Aorta (tissue), 5 donors: Measurements from ENCODE around the gene C4orf36. TPM values are rescaled to one million over a fixed set of nuclear protein-coding genes. Genes with fewer than 3 reads are reported as not detected.

Experiments used
- ATAC-seq: fragments of 200-7000 bp; cut with Tn5 transposase; one replicate; pipeline ENCODE4 v1.9.1; 2022; ENCODE audit warnings: moderate library complexity; ENCODE audit not compliant: low FRiP score
- DNase-seq, 2 donors: peaks; one replicate each; pipeline ENCODE4 v3.0.0-alpha.2; 2020
- H3K27ac ChIP-seq, 2 donors: one replicate each; pipeline ENCODE4 v1.5.1; 2013; ENCODE audit warnings: low read length in 2 of 2, mild to moderate bottlenecking in 2 of 2, moderate library complexity in 2 of 2, control low read depth in 1 of 2, inconsistent platforms in 1 of 2, low read depth in 1 of 2
- H3K27me3 ChIP-seq, 2 donors: one replicate each; pipeline ENCODE4 v1.6.1; 2013; ENCODE audit warnings: control low read depth in 1 of 2, low read length in 1 of 2, mild to moderate bottlenecking in 1 of 2, moderate library complexity in 1 of 2; ENCODE audit not compliant: insufficient read depth in 2 of 2, control insufficient read depth in 1 of 2
- H3K36me3 ChIP-seq, 2 donors: one replicate each; pipeline ENCODE4 v1.6.1; 2013; ENCODE audit warnings: control low read depth in 1 of 2, low read length in 1 of 2, mild to moderate bottlenecking in 1 of 2; ENCODE audit not compliant: insufficient read depth in 2 of 2, control insufficient read depth in 1 of 2
- H3K4me1 ChIP-seq, 2 donors: one replicate each; pipeline ENCODE4 v1.6.1; 2013; ENCODE audit warnings: low read length in 2 of 2, control low read depth in 1 of 2, mild to moderate bottlenecking in 1 of 2, moderate library complexity in 1 of 2; ENCODE audit not compliant: insufficient read depth in 2 of 2, control insufficient read depth in 1 of 2
- H3K4me3 ChIP-seq, 2 donors: one replicate each; pipeline ENCODE4 v1.5.1; 2013; ENCODE audit warnings: low read length in 2 of 2, control low read depth in 1 of 2, mild to moderate bottlenecking in 1 of 2
- H3K9me3 ChIP-seq: one replicate; pipeline ENCODE4 v1.6.1; 2013; ENCODE audit warnings: mild to moderate bottlenecking, low read length; ENCODE audit not compliant: control insufficient read depth
- WGBS, 2 donors: extraction: QIAGEN DNeasy Blood & Tissue Kit; methylation state at CpG; one replicate each; pipeline ENCODE4 v1.1.7; 2013; 5-methylcytosine and 5-hydroxymethylcytosine counted together
- intact Hi-C, 2 donors: fragments of 100-400 bp; cut with DNase I; formaldehyde crosslinking; loops; one replicate each; pipeline versions ENCODE4 v1.14.2 to v1.15.0; 2022
- polyA plus RNA-seq, 2 donors: library from polyadenylated mRNA; stranded (reverse); fragments of 200-250 nt; gene quantifications; one replicate each; pipeline ENCODE4 v1.2.3, GENCODE V29; 2013
- total RNA-seq, 2 donors: library from RNA; stranded (reverse); fragmentation: NEBNext Ultra II Directional; extraction: Animal tissue kit (Norgen Biotek cat#: 25700); gene quantifications; one replicate each; pipeline ENCODE4 v1.2.1, GENCODE V29; 2021
- donor health status: healthy with polysubstance abuse.
- donor health status: Bipolar disorder and iron deficiency.
- donor health status: DM: no; HTN: no; CAD: no.
- donor health status: DM: no; HTN: no; CAD: no.
- donor health status: DM: yes; HTN: yes; CAD: no.

The C4orf36 gene
- total and polyA plus RNA-seq, 4 donors: 0.36 to 1.2 TPM; not detected in 2

DNA sequence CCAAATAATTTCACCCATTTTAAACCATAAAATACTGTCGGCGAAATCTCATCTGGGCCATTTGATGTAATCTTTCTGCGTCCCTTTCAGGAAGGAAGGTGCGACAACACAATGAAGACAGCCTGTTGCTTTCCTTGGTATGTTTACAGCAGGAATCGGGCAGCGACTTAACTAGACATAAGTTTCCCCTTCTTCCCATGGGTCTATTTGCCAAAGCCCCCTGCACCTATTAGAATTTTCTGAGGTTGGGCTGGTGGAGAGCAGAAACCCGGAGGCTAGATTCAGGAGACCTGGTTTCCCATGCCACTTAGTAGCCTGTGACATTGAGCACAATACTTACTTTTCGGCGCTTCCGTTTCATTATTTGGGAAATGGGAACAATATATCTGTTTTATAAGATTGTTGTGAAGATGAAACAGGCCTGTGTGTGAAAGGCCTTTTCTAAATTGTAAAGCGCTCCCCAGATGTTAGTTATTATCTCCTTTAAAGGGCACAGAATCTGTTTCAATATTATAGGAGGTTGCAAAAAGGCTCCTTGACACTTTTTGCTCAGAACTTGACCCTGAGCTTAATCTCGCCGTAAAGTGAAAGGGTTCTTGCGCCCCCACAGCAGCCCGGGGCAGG lies 42.0 kb upstream of the C4orf36 start:
- H3K9me3 ChIP-seq: no peaks in the 10 kb centered on the region
- no peaks in the 10 kb centered on the region for H3K27me3 ChIP-seq
- no peak for DNase-seq
- peaks cover 2 to 3% of the 10 kb centered on the region in 2 donors for H3K4me1 ChIP-seq
- 6 to 7% methylated on average over 15 of the region's 15 CpGs for WGBS, 2 donors
- intact Hi-C loops: loop anchor here (5.0 to 10.0 kb wide), 2 partner anchors 168 to 191 kb away; no protein-coding TSS in a partner anchor
- H3K4me3 ChIP-seq: peak overlapping the region; percentile 58 to 99
- ATAC-seq: no peak
- H3K27ac ChIP-seq: peak overlapping the region; percentile 46 to 94
- no peaks in the 10 kb centered on the region for H3K36me3 ChIP-seq

DNA sequence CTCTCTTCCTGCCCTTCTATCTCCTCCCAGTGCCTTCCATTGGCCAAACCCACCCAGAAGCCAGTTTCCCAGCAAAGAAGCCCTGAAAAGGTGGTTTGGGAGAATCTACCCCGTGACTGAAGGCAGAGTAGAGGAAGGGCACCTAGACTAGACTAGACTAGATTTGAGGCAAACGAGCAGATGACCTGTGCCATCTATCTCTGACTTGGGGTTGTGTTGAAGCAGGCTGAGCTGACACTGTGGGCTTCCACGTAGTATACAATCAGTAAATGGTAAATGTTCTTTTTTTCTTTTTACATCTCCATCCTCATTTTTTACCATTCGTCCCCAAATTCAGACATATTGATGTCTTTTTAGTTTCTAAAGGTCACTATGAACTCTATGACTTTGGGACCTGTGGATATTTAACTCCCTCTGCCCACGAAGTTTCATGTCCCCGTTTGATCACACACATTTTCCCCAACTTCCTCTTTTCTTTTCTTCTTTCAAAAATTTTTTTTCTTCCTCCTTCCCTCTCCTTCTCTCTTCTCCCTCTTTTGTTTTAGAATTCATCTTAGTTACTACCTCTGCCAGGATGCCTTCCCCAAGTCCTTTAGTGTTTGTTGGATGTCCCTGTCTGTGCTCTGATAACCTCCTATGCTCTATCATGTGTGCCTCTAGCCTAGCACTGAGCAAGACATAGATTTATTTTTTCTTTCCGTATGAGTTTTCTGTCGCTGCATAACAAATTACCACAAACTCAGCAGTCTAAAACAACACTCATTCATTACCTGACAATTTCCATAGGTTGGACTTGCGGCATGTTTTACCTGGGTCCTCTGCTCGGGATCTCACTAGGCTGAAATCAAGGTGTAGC lies 36.4 kb upstream of the C4orf36 start:
- H3K27me3 ChIP-seq: no peaks in the 10 kb centered on the region
- DNase-seq: no peak
- peak; percentile 33 for ATAC-seq
- no peak overlapping the region for H3K4me3 ChIP-seq
- intact Hi-C loops: no loop called here
- no peak overlapping the region for H3K27ac ChIP-seq
- H3K9me3 ChIP-seq: no peaks in the 10 kb centered on the region
- 86 to 88% methylated on average over 10 of the region's 10 CpGs for WGBS, 2 donors
- no peaks in the 10 kb centered on the region for H3K36me3 ChIP-seq
- H3K4me1 ChIP-seq: peaks cover 0 to under 1% of the 10 kb centered on the region in 2 donors

DNA sequence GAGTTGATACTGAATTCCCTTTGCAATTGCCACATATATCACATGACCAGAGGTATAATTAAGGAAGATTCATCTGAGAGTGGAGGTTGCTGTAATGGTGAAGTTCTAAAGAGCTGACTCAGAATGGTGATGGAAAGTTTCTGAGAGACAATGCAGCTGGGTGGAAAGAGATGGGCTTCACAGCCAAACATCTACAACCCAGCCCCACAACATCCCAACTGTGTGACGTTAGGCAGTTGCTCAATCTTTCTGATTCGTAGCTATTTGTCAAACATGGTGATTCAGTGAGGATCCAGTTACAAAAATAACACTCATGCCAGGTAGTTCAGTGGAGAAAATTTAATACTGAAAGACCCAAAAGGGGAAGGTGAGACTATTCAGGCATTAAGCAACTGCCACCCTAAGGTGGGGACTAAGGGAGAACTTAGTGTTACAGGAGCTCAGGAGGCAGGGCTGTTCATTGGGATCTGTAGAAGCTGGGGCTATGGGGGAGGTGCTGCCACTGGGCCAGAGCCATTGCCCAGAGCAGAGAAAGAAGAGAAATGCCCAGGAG lies 35.7 kb upstream of the C4orf36 start:
- DNase-seq: no peak
- intact Hi-C loops: no loop called here
- ATAC-seq: peak; percentile 89
- no peaks in the 10 kb centered on the region for H3K36me3 ChIP-seq
- H3K4me1 ChIP-seq: no peaks in the 10 kb centered on the region
- no peaks in the 10 kb centered on the region for H3K27me3 ChIP-seq
- H3K9me3 ChIP-seq: no peaks in the 10 kb centered on the region
- H3K27ac ChIP-seq: no peak overlapping the region
- no peak overlapping the region for H3K4me3 ChIP-seq
- WGBS, 2 donors: 34 to 72% methylated on average over 2 of the region's 2 CpGs

DNA sequence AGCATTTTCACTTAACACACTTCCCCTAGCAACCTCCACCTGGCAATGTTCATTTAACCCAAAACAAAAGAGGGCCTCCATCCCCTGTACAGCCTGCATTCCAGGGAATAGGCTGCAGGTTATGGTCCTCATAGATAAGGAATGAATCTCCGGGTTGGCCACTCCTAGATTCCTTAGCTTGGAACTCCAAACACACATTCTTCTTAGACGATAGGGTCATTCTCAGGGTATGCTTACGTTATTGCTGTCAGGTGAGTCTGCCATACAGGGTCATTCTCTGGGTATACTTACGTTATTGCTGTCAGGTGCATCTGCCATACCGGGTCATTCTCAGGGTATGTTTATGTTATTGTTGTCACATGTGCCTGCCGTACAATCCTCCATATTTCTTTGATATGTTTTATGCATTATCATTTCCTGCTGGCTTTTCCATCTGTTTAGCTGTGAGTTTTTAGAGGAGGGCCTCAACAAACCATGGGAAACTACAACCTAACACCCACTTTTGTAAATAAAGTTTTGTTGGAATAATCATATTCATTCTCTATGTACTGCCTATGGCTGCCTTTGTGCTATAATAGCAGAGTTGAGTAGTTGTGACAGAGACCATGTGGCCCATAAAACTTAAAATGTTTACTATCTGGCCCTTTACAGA lies 34.3 kb upstream of the C4orf36 start:
- intact Hi-C loops: no loop called here
- ATAC-seq (no peak), DNase-seq (no peak)
- no peaks in the 10 kb centered on the region for H3K27me3 ChIP-seq
- H3K9me3 ChIP-seq: no peaks in the 10 kb centered on the region
- H3K36me3 ChIP-seq: no peaks in the 10 kb centered on the region
- H3K27ac ChIP-seq: peak overlapping the region in 1 of 2 donors; percentile 19
- 91 to 94% methylated on average over 6 of the region's 6 CpGs for WGBS, 2 donors
- no peaks in the 10 kb centered on the region for H3K4me1 ChIP-seq
- H3K4me3 ChIP-seq: no peak overlapping the region

DNA sequence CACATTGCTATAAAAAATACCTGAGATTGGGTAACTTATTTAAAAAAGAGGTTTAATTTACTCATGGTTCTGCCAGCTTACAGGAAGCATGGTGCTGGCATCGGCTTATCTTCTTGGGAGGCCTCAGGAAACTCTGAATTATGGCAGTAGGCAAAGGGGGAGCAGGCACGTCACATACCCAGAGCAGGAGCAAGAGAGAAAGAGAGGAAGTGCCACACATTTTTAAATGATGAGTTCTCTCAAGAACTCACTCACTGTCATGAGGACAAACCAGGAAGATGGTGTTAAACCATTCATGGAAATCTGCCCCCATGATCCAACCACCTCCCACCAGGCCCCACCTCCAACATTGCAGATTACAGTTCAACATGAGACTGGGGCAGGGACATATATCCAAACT lies 32.6 kb upstream of the C4orf36 start:
- intact Hi-C loops: loop anchor here (5.0 kb wide), 3 partner anchors 182 to 312 kb away; no protein-coding TSS in a partner anchor
- no peak for ATAC-seq
- H3K4me1 ChIP-seq: no peaks in the 10 kb centered on the region
- no peak for DNase-seq
- H3K9me3 ChIP-seq: no peaks in the 10 kb centered on the region
- WGBS, 2 donors: 10 to 14% methylated on average over 2 of the region's 2 CpGs
- no peak overlapping the region for H3K4me3 ChIP-seq
- H3K27ac ChIP-seq: no peak overlapping the region
- H3K36me3 ChIP-seq: no peaks in the 10 kb centered on the region
- H3K27me3 ChIP-seq: no peaks in the 10 kb centered on the region

DNA sequence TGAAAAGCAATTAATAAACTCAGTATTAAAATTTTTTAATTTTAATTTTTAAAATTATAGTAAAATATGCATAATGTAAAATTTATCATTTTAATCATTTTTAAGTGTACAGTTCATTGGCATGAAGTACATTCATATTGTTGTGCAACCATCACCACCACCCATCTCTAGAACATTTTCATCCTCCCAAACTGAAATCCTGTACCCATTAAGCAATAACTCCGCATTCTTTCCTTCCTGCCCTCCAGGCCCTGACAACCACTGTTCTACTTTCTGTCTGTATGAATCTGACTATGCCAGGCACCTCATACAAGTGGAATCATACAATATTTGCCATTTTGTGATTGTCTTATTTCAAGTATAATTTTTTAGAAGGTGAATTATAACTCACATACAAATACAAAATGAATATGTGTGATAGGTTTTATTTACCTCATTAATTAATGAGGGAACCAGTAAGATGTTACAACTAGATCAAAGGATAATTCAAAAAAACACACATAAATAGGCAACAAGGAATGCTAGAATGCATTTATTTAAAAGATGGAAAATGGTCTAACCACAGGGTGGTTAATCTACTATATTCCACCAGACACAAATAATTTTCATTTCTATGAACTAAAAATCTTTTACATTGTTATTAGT lies 29.5 kb upstream of the C4orf36 start:
- Histone ChIP-seq H3K27ac (no peak overlapping the region), H3K9me3 (no peaks in the 10 kb centered on the region), H3K4me1 (no peaks in the 10 kb centered on the region), H3K27me3 (no peaks in the 10 kb centered on the region), H3K4me3 (no peak overlapping the region), H3K36me3 (no peaks in the 10 kb centered on the region)
- no peak for DNase-seq
- ATAC-seq: no peak
- intact Hi-C loops: loop anchor here (2.0 to 5.0 kb wide), 4 partner anchors 171 to 316 kb away; no protein-coding TSS in a partner anchor
- 97 to 98% methylated on average over 1 of the region's 1 CpG for WGBS, 2 donors

DNA sequence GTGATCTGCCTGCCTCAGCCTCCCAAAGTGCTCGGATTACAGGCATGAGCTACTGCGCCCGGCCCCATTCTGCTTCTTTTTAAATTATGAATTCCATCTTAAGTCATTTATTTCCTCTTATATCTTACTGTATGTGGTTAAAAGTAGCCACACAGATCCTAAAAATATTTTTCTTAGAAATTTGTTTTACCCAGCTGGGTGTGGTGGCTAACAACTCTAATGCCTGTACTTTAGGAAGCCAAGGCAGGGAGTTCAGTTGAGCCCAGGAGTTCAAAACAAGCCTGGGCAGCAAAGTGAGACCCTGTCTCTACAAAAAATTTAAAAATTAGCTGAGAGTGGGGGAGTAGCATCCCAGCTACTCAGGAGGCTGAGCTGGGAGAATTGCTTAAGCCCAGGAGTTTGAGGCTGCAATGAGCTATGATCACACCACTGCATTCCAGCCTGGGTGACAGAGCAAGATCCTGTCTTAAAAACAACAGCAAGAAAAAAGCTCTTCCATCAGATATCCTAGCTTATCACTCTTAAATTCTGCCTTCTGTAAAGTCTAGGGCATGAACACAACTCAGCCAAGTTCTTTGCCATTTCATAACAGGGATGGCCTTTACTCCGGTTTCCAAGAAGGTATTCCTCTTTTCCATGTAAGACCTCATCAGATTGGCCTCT lies 27.5 kb upstream of the C4orf36 start:
- WGBS, 2 donors: 91 to 94% methylated on average over 4 of the region's 4 CpGs
- ATAC-seq (no peak), DNase-seq (no peak)
- Histone ChIP-seq H3K27ac (no peak overlapping the region), H3K9me3 (no peaks in the 10 kb centered on the region), H3K4me3 (no peak overlapping the region), H3K4me1 (no peaks in the 10 kb centered on the region), H3K27me3 (no peaks in the 10 kb centered on the region), H3K36me3 (no peaks in the 10 kb centered on the region)
- intact Hi-C loops: loop anchor here (5.0 kb wide), 3 partner anchors 188 to 318 kb away; no protein-coding TSS in a partner anchor
